Globus pallidus (tissue), 1 donor: Measurements from ENCODE around the gene ART5.

Source experiments
- DNase-seq: peaks from one replicate; pipeline ENCODE4 v3.0.0-alpha.2; 2015; ENCODE audit warnings: low spot score

Gene ART5

GRCh38 chr11:3641701-3642070 is at the start of gene ART5:
Gene ART5, minus strand, starts transcription at chr11:3641992. Its CDS starts 130 bp downstream, at chr11:3641862.
- no peak for DNase-seq

GRCh38 chr11:3686751-3687150 is 45.0 kb upstream of the ART5 start:
- no peak for DNase-seq

- no peak for DNase-seq
Measured at GRCh38 chr11:3685923-3686322, 44.1 kb upstream of the ART5 start.

GRCh38 chr11:3684819-3685172 is 43.0 kb upstream of the ART5 start:
- DNase-seq, result no peak

GRCh38 chr11:3684129-3684818 is 42.5 kb upstream of the ART5 start:
- DNase-seq, result no peak

- no peak for DNase-seq
Measured at GRCh38 chr11:3683039-3683438, 41.2 kb upstream of the ART5 start.

GRCh38 chr11:3679077-3679476 is 37.3 kb upstream of the ART5 start:
- DNase-seq, result no peak

GRCh38 chr11:3675971-3676370 is 34.2 kb upstream of the ART5 start:
- no peak for DNase-seq

- no peak for DNase-seq
Measured at GRCh38 chr11:3674189-3674588, 32.4 kb upstream of the ART5 start.

- DNase-seq, result no peak
Measured at GRCh38 chr11:3671334-3672254, 29.8 kb upstream of the ART5 start, which contains the start of gene CHRNA10. Gene CHRNA10, minus strand, starts transcription at chr11:3671384. Its CDS starts 72 bp downstream, at chr11:3671312.

GRCh38 chr11:3669742-3670183 is 28.0 kb upstream of the ART5 start:
- no peak for DNase-seq

GRCh38 chr11:3669128-3669527 is 27.3 kb upstream of the ART5 start:
- no peak for DNase-seq

GRCh38 chr11:3667149-3668035 is 25.6 kb upstream of the ART5 start:
- no peak for DNase-seq

GRCh38 chr11:3666023-3666530 is 24.3 kb upstream of the ART5 start:
- DNase-seq, result no peak

- no peak for DNase-seq
Measured at GRCh38 chr11:3665336-3666022, 23.7 kb upstream of the ART5 start.

- DNase-seq, result no peak
Measured at GRCh38 chr11:3664032-3664630, 22.3 kb upstream of the ART5 start.

- DNase-seq, result no peak
Measured at GRCh38 chr11:3662856-3663255, 21.1 kb upstream of the ART5 start.

GRCh38 chr11:3660960-3661359 is 19.2 kb upstream of the ART5 start:
- no peak for DNase-seq

GRCh38 chr11:3659595-3660515 is 18.1 kb upstream of the ART5 start:
- DNase-seq, result no peak

GRCh38 chr11:3658252-3658651 is 16.5 kb upstream of the ART5 start:
- DNase-seq, result no peak
